MM.1S (cell line): Measurements from ENCODE around the gene CD9.

Source experiments
- DNase-seq: peaks from one replicate; pipeline ENCODE4 v3.0.0-alpha.2; 2015
- H2AFZ ChIP-seq: fragments of 300-600 bp; sonication (generic); 2 replicates; pipeline ENCODE4 v1.6.0; 2016; ENCODE audit warnings: antibody characterized with exemption, low read length
- H3F3A ChIP-seq: fragments of 300-600 bp; sonication (generic); 2 replicates; pipeline ENCODE4 v1.6.1; 2016; ENCODE audit warnings: mild to moderate bottlenecking, antibody characterized with exemption, low read length, moderate library complexity, mixed read lengths; ENCODE audit not compliant: insufficient read depth
- H3K27ac ChIP-seq: fragments of 300-600 bp; sonication (generic); 2 replicates; pipeline ENCODE4 v1.5.1; 2016; ENCODE audit warnings: mild to moderate bottlenecking, low read length
- H3K27me3 ChIP-seq: fragments of 300-600 bp; sonication (generic); replicated peaks from 2 replicates; pipeline ENCODE4 v1.6.0; 2016; ENCODE audit warnings: low read length; ENCODE audit not compliant: insufficient read depth
- H3K36me3 ChIP-seq: fragments of 300-600 bp; sonication (generic); replicated peaks from 2 replicates; pipeline ENCODE4 v1.6.1; 2016; ENCODE audit warnings: mild to moderate bottlenecking, low read length, mixed read lengths; ENCODE audit not compliant: insufficient read depth
- H3K4me1 ChIP-seq: fragments of 300-600 bp; sonication (generic); 2 replicates; pipeline ENCODE4 v1.6.1; 2016; ENCODE audit warnings: low read length, mixed read lengths
- H3K4me2 ChIP-seq: fragments of 300-600 bp; sonication (generic); 2 replicates; pipeline ENCODE4 v1.6.0; 2016; ENCODE audit warnings: low read depth, low read length
- H3K4me3 ChIP-seq: fragments of 300-600 bp; sonication (generic); 2 replicates; pipeline ENCODE4 v1.5.1; 2016; ENCODE audit warnings: low read length, mixed read lengths
- H3K79me2 ChIP-seq: fragments of 300-600 bp; sonication (generic); 2 replicates; pipeline ENCODE4 v1.6.1; 2016; ENCODE audit warnings: mixed run types, low read length, mixed read lengths
- H3K9ac ChIP-seq: fragments of 300-600 bp; sonication (generic); 2 replicates; pipeline ENCODE4 v1.6.1; 2016; ENCODE audit warnings: low read length, mixed read lengths
- H3K9me2 ChIP-seq: fragments of 300-600 bp; sonication (generic); replicated peaks from 2 replicates; pipeline ENCODE4 v1.6.1; 2016; ENCODE audit warnings: mild to moderate bottlenecking, low read length, mixed read lengths; ENCODE audit not compliant: insufficient read depth
- H3K9me3 ChIP-seq: fragments of 300-600 bp; sonication (generic); replicated peaks from 2 replicates; pipeline ENCODE4 v1.6.1; 2016; ENCODE audit warnings: mild to moderate bottlenecking, low read length, mixed read lengths; ENCODE audit not compliant: insufficient read depth
- H4K20me1 ChIP-seq: fragments of 300-600 bp; sonication (generic); 2 replicates; pipeline ENCODE4 v1.6.1; 2016; ENCODE audit warnings: mild to moderate bottlenecking, low read length, moderate library complexity, mixed read lengths; ENCODE audit not compliant: insufficient read depth
- EZH2 ChIP-seq: fragments of 300-600 bp; sonication (generic); optimal IDR thresholded peaks from 2 replicates; pipeline ENCODE3; 2017; ENCODE audit warnings: low read depth, mild to moderate bottlenecking, antibody characterized with exemption, low read length, mixed read lengths
- EZH2phosphoT487 ChIP-seq: fragments of 300-600 bp; sonication (generic); IDR thresholded peaks from 2 replicates; pipeline ENCODE4 v1.6.1; 2018; ENCODE audit warnings: antibody characterized with exemption, low read length
- TF ChIP-seq, protein P1 (sequence below): fragments of 300-600 bp; sonication (generic); IDR thresholded peaks from 2 replicates; pipeline ENCODE4 v1.5.1; 2016; ENCODE audit warnings: antibody characterized with exemption, low read length, mixed read lengths

The CD9 gene

DNA sequence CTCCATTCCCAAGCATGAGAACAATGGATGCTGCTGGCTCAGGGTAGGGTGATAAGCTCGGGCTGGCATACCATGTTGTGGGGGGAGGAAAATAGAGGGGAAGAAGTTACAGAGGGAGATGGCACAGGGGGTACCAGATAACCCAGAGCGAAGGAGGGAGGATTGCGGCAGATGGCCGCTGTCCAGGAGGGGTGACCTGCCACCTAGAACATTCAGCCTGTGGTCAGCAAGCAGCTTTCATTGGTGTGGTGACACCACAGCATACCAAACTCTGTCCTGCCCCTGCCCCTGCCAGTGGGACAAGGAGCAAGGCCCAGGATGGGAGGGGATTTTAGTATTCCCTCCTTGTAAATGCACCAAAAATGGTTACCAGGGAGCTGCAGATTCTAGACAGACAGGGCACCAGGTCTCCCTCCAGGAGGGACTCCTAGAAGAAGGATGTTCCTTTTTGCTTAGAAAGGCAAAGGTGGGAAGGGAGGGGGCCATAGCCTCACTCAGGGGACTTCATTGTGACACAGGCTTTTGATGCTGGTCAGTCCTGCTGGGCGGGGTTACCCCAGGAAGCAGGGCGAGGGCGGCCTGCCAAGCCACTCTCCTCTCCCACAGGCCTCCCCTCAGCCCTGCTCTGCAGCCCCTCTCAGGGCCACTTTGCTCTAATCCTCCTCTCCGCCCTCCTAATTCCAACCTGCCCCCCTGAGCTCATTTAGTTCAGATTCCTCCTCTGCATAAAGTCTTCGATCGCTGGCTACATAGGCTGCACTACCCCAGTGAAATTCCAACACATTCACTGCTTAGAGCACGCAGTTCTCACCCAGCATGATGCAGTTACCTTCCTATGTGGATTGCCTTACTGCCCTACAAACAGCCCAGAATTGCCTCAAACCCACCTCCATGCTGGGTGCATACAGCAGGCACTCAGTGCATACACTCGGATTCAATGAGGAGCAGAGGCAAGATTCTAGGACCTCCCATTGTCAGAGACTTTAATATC lies 74.3 kb downstream of the CD9 start:
- TF ChIP-seq, protein P1, sequence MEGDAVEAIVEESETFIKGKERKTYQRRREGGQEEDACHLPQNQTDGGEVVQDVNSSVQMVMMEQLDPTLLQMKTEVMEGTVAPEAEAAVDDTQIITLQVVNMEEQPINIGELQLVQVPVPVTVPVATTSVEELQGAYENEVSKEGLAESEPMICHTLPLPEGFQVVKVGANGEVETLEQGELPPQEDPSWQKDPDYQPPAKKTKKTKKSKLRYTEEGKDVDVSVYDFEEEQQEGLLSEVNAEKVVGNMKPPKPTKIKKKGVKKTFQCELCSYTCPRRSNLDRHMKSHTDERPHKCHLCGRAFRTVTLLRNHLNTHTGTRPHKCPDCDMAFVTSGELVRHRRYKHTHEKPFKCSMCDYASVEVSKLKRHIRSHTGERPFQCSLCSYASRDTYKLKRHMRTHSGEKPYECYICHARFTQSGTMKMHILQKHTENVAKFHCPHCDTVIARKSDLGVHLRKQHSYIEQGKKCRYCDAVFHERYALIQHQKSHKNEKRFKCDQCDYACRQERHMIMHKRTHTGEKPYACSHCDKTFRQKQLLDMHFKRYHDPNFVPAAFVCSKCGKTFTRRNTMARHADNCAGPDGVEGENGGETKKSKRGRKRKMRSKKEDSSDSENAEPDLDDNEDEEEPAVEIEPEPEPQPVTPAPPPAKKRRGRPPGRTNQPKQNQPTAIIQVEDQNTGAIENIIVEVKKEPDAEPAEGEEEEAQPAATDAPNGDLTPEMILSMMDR: no peak
- TF ChIP-seq EZH2phosphoT487: no peak
- peaks cover 22% of the 10 kb centered on the region; the same call in 1 of the 2 replicates for H3F3A ChIP-seq
- H3K27ac ChIP-seq: no peak overlapping the region
- no peak overlapping the region for H3K9ac ChIP-seq
- H3K4me3 ChIP-seq: no peak overlapping the region
- H3K9me2 ChIP-seq: no peaks in the 10 kb centered on the region
- H2AFZ ChIP-seq: no peak overlapping the region
- no peaks in the 10 kb centered on the region for H3K79me2 ChIP-seq
- peaks cover 18% of the 10 kb centered on the region for H3K4me1 ChIP-seq
- no peaks in the 10 kb centered on the region for H3K9me3 ChIP-seq
- DNase-seq: no peak
- H4K20me1 ChIP-seq: no peaks in the 10 kb centered on the region
- no peak overlapping the region for H3K4me2 ChIP-seq
- H3K27me3 ChIP-seq: no peaks in the 10 kb centered on the region
- no peaks in the 10 kb centered on the region for H3K36me3 ChIP-seq

DNA sequence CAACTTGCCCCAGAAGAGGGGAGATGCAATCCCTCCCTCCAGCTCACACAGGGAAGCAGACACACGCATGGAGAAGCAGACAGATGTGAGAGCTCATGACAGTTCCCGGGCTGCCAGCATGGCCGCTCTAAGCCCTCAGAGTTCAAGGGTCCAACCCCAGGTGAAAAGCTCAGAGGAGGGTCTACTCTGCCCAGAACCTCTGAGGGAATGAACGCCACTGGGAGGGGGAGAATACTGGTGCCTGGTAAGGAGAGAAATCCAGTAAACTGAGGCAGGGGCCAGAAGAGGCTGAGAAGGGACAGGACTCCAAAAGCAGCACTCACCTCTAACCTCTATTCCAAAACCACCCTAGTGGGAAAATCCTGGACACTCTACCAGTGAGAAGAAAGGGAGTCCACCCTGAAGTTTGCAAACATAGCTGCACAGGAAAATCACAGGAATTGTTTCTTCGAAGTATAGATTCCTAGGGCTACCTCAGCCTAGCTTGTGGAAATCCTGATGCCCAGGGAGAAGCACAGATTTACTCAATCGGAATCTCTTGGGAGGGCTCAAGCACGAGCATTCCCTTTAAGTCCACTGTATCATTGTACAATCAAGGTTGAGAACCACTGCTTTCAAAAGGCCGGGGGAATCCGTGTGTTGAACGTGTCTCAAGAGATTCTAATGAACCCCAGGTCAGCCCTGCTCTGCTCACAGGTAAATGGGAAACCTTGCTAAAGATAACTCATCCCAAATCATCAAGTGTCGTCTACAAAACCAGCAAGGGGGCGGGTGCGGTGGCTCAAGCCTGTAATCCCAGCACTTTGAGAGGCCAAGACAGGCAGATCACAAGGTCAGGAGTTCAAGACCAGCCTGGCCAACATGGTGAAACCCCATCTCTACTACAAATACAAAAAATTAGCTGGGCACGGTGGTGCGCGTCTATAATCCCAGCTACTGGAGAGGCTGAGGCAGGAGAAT lies 76.0 kb downstream of the CD9 start:
- Histone ChIP-seq H3K9ac (no peak overlapping the region), H3F3A (peaks cover 22% of the 10 kb centered on the region; the same call in 1 of the 2 replicates), H2AFZ (no peak overlapping the region), H3K9me3 (no peaks in the 10 kb centered on the region), H3K4me3 (no peak overlapping the region), H3K4me1 (peaks cover 18% of the 10 kb centered on the region), H3K36me3 (no peaks in the 10 kb centered on the region), H3K4me2 (no peak overlapping the region), H3K27me3 (no peaks in the 10 kb centered on the region), H3K27ac (no peak overlapping the region), H3K79me2 (no peaks in the 10 kb centered on the region), H3K9me2 (no peaks in the 10 kb centered on the region), H4K20me1 (no peaks in the 10 kb centered on the region)
- TF ChIP-seq EZH2phosphoT487: no peak
- no peak for TF ChIP-seq EZH2
- TF ChIP-seq, protein P1: no peak
- DNase-seq: no peak

DNA sequence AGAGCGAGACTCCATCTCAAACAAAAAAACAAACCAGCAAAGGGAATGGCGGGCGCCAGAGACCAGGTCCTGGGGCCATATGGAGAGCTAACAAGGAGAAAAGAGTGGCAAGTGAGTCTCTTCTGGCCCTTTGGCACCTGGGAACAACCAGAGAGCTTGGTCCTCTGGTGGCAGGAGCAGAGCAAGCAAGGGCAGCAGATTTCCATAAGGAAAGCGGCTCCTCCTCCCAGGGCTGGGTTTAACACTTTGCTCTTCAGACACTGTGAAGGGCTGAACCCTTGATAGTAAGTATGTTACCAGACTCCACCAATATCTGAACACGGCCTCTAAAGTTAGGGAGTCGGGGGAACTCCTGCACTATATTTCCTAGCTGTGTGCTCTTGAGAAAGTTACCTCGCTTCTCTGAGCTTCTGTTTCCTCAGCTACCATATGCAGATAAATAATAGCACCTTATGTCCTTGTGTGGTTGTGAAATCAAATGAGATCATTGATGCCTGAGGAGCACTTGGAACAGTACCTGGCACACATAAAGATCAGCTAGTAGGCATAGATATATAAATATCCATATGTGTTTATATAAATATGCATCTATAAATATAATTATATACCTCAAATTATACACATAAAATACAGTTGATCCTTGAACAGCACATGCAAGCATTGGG lies 76.9 kb downstream of the CD9 start:
- no peaks in the 10 kb centered on the region for H4K20me1 ChIP-seq
- H3K79me2 ChIP-seq: no peaks in the 10 kb centered on the region
- no peak overlapping the region; the same call in 1 of the 2 replicates for H3K27ac ChIP-seq
- no peaks in the 10 kb centered on the region for H3K27me3 ChIP-seq
- peaks cover 22% of the 10 kb centered on the region; the same call in 1 of the 2 replicates for H3F3A ChIP-seq
- H3K9me3 ChIP-seq: no peaks in the 10 kb centered on the region
- H3K4me1 ChIP-seq: peaks cover 18% of the 10 kb centered on the region
- H3K4me3 ChIP-seq: no peak overlapping the region
- H3K36me3 ChIP-seq: no peaks in the 10 kb centered on the region
- DNase-seq: no peak
- TF ChIP-seq EZH2phosphoT487 (no peak), EZH2 (no peak)
- TF ChIP-seq, protein P1: no peak
- no peak overlapping the region for H2AFZ ChIP-seq
- H3K4me2 ChIP-seq: no peak overlapping the region; the same call in 1 of the 2 replicates
- H3K9ac ChIP-seq: no peak overlapping the region
- no peaks in the 10 kb centered on the region for H3K9me2 ChIP-seq
